HG03139 (cell line): Measurements from ENCODE around the gene PNPO.

Source experiments
- ATAC-seq: cut with Tn5 transposase; IDR thresholded peaks from one replicate; pipeline ENCODE4 v1.9.1; 2021; ENCODE audit not compliant: unreplicated experiment

Gene PNPO

DNA sequence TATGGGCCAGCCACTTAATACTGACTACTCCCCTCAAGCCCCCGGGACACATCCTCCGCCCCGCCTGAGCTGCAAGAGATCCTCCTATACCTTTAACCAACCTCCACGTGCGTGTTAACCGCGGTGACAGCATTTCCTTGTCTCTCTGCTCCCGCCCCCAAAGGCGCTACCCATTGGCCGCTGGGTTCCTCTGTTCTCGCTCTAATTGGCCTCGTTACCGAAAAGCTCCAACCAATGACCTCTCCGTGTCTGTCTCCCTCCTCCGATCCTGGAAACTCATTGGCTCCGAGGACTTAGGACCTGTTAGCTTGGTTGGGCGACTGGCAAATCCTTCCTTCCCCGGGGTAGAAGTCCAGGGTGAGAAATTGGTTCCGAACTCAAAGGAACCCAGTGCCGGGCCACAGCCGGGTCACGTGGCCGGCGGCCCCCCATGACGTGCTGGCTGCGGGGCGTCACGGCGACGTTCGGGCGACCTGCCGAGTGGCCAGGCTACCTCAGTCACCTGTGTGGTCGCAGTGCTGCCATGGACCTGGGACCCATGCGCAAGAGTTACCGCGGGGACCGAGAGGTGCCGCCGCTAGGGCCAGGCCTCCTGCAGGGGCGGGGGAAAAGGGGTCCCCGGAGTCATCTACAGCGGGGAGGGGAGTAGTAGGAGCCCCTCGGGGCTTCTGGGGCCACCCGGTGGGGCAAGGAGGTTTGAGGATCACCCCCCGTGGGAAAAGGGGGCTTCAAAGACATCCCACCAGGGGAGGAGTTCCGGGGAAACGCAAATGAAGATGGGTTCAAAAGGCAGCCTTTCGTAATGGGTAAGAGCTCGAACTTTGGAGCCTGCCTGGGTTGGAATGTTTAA lies at the start of gene PNPO:
TSS of gene PNPO (plus strand) at position 326 of the 850 bp plus-strand sequence. CDS start at position 431, 105 bp downstream.
- ATAC-seq = peak; percentile 83

DNA sequence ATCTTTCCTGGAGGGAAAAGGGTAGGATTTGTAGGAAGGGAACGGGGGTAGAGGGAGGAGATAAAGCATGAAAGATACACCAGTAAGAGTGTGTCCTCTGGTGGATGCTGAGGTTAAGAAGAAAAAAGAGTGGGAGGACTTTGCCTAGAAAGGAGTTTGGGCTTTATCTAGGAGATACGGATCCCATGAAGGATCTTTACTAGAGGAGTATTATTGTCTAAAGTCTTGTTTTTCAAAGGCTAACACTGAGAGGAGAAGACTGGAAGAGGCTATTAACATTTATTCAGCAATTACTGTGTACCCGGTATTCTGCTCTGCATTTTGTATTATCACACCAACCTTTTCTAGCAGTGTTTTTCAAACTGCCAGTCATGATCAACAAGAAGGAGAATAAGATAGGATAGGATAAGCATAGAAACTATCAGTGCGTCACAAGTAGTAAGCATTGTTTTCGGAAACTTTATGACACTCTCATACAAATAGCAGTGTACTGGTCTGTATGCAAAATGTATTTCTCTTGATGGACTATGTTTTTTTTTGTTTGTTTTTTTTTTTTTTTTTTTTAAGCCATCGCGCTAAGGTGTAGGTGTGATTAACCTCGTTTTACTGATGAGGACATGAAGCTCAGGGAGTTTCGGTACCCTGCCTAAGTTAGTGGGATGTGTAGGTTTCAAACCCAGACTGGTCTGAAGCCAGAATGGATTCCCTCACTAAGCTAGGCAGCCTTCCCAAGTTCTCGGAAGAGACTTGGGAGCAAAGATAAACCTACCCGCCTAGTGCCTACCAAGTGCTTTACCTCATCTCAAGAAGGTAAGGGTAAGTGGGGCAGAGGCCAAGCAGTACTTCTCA lies 46.6 kb upstream of the PNPO start:
- no peak for ATAC-seq

DNA sequence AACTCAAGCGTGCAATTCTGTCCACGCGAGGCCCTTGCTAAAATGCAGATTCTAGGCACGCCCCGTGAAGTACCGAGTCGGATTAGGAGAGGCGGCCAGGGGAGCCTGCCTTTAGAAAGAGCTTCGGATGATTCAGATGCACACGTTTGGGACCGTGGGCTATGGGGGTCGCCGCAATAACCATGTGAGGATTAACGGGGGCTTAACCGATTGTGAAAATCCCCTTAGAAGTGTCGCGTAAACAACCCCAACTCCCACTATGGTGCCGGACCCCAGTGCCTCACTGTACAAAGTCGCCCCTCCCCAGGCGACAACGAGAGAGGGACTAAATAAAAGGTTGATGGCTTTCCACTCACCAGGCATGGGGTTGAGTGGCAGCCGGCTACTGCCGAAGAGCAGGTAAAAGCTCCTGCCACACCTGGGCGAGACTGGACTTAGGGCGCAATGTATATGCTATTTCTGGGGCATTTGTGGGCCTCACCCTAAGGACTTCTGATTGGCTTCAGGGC lies 46.0 kb upstream of the PNPO start:
- no peak for ATAC-seq

DNA sequence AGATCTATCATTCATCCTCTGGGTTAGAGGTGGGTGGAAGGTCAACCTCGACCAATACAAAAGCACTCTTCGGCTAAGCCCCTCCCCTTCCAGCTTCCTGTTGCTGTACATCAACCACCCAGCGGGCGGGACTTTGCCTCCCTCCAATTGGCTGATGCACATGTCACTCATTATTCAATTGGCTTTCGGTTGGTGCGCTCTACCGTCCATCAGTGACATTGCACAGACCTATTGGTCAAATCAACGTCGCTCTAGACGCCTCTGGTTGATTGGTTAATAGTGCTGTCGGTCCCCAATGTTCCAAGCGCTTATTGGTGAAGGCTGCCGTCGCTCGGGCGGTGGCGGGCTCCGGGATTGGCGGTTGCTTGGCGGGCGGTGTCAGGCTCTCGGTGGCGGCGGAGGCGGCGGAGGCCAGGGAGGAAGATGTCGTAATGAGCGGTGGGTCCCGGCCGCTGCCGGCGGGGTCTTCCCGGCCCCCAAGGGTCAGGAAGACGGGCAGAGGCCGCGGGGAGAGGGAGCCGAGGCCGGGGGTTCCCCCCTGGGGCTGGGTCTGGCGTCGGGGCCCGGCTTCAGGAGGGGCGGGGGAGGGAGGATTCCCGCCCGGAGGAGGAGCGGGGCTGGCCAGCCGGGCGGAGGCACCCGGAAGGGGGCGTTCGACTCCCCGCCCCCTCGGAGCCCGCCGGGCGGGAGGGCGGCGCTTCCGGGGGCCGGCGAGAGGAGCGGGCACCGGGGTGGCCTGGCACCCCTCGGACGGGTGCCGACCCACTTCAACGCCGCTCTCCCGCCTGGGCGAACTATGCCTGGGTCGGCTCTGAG lies 45.3 kb upstream of the PNPO start, which contains the start of gene SP2:
TSS of gene SP2 (plus strand) at position 381 of the 816 bp plus-strand sequence. CDS start at position 432, 51 bp downstream.
- peak; percentile 87 for ATAC-seq

DNA sequence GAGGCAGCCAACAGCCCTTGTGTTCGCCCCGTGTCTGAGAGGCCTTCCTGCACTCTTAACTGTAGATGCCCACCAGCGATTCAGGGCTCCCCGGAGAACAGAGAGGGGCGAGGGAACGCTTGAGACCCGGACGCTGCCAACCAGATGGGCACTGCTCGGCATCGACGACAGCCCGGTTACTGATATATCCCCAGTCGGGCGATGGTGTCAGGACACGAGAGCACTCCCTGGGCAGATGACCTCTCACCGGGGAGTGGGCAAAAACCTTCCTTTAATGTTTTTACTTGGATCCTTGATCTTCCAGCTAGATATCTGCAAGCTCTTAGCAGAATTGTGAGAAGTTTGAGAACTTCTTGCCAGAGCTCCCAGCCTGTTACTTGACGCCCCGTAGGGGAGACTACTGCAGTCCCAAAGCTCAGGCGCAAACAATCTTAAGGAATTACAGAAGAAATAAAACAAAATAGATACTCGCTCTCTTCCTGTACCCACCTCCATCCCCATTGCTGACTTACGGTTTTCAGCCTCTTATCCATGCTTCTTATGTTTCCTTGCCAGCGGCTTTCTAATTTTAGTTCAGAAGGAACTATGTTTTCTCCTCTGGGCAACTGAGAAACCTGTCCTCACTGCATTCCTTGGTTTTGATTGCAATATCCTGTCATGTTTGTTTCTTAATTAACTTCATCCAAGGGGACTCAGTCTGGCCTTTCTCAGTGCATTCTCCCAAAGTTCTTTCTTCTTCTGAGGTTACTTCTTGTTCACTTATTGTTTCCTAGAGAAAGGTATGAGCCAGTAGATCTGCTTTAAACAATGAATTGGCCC lies 44.5 kb upstream of the PNPO start:
- no peak for ATAC-seq

DNA sequence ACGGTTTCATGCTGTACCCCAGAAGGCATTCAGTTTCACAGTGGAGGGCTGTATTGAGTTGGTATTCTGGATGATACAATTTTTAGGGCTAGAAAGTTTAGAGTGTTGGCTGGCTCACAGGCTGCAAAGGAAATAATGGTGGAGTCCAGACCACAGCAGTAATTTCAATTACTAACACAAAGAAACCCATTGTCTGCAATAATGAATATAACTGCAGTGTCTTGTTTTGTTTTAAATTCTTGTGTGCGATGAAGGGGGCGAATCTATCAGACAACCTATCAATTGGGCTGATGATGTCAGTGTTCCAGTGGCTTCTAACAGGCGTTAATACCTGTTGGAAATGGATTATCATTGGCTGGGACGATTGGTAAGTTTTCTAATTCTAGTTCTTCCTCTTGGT lies 43.8 kb upstream of the PNPO start:
- ATAC-seq = no peak

DNA sequence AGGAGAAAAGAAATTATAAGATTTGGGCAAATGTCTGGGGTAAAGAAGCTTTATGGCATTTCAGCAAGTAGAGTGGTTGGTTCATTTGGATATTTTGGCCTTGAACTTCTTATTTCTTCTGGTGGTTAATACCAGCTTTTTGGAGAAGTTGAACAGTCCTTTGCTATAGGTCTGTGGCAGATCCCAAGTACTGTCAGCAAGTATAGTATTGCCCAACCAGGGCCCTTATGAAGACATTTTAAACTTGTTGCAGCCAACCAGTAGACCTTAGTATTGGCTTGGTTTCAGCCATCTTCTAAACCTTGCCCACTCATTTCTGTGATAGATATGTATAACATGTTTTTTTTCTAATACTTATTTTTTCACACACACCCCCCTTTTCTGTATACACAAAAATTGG lies 43.1 kb upstream of the PNPO start:
- ATAC-seq = no peak

DNA sequence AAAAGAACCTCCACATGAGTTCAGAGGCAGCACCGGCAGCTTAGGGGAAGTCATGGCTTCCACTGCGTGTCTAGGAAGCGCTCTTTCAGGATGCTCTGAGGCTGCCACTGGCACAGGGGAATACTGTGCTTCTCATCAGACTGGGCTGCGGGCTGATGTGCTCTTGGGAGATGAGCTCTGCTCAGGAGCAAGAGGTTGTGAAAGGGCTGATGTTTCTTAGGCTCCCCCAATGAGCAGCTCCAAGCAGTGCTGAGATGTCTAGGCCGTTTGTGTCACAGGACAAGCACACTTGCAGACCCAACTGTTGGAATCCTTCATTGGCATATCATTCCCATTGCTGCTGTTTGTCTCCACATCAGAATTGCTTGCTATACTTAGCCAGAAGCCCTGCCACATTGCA lies 41.7 kb upstream of the PNPO start:
- ATAC-seq = no peak

DNA sequence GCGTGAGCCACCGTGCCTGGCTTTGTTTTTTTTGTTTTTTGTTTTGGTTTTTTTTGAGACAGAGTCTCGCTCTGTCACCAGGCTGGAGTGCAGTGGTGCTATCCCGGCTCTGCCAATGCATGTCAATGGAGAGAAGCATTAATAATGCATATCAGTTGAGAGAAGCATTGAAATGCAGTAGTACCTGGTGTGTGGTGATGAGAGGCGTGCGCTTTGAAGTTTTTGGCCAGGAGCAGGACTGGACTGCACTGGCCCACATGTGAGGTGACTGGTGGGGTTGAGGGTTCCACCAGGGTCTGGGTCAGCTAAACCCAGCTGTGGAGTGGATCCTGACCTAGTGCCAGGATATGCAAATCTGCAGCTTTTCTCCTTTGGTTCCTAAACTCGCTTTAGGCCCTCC lies 39.9 kb upstream of the PNPO start:
- ATAC-seq = no peak

DNA sequence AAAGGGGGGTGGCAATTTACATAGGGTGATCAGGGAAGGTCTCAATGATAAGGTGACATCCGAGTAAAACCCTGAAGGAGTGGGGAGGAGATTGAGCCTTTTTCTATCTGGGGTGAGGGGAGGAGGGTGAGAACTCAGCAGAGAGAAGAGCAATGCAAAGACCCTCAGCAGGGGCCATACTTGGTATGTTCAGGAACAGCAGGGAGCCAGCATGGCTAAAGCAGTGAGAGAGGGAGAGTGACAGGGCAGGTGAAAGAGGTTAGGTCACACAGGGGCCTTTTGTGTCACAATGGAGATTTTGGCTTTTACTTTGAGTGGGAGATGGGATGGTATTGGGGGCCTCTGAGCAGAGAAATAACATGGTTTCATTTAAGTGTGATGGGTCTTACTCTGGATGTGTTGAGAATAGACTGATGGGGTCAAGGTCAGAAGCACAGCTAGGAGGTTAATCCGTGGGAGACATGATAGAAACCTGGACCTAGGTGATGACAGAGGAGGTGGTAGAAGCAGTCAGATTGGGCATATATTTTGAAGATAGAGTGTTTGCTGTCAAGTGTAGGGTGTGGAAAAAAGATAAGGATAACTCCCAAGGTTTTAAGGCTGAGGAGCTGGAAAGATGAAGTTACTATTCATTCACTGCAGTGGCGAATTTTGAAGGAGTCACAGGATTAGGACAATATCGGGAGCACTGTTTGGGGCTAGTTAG lies 39.2 kb upstream of the PNPO start:
- ATAC-seq = no peak

DNA sequence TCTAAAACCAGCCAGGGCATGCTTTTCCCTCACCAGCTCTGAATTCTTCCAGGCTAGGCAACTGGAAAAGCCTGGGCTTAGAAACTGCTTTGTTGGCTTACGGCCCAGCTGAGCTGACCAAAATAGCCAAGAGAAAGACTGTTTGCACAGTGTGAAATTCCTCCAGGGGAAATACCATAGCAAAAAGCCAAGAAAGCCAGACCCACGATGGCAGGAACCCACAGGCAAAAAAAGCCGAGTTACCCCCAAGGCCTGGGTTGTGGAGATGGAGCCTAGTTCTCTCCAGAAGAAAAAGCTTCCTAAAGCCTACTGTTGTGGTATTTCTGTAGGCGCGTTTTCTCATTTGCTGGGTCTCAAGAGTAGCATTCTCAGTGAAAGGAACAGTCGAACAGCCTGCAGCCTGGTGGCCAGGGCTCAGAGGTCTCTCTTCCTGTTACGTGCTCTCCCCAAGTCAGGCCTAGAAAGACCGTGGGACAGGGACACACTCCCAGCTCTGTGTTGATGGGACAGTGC lies 36.1 kb upstream of the PNPO start:
- no peak for ATAC-seq

DNA sequence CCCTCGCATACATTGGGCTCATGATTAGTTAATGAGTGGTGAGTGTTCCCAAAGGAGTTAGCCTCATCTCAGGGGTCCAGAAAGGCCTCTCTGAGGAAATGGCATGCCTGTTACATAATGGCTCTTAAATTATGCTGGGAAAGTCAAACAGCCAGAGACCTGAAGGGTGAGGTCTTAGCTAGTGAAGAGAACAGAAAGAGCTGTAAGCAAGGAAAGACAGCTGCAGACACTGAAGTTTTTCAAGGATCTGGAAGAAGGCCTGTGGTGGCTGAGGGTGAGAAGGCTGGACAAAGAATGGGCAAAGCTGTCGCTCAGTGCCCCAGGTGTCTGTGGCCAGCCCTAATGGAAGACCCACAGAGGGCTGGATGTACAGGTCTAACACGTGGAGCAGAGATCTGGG lies 34.9 kb upstream of the PNPO start:
- no peak for ATAC-seq

DNA sequence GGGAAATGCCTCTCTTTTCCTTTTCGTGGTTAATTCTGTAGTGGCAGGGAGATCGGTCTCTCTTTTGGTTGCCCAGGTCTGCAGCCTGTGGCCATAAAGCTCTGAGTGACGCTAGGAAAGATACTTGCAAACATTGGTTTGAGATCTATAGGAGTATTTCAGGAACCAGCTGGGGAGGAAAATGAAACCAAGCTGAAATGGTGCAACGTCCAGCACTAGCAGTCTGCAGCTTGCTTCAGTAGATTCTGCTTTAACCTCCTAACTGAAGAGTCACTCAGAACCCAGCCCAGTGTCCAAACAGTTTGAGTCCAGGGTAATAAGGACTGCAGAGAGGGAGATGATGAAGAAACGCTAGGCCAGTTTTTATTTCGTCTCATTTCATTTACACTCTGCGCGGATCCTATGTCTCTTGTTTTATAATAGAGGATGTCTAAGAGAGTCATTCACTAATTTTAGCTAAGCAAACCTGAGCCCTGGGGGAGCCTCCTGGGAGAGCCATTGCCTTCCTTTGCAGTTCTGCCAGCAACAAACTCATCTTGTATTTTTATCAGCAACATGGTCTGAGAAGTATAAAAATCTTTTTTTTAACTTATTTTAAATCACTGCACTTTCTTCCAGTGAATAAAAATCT lies 33.3 kb upstream of the PNPO start:
- no peak for ATAC-seq

DNA sequence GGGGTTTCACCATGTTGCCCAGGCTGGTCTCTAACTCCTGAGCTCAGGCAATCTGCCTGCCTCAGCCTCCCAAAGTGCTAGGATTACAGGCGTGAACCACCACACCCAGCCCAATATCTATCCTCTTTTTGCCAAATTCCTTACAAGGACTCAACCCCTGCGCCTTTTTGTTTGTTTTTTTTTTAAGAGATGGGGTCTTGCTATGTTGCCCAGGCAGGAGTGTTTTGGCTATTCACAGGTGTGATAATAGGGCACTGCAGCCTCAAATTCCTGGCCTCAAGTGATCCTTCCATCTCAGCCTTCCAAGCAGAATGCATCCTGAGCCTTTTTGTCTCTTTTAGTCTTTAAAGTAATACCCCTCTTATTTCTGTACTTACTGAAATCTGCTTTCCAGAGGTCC lies 28.3 kb upstream of the PNPO start:
- no peak for ATAC-seq

DNA sequence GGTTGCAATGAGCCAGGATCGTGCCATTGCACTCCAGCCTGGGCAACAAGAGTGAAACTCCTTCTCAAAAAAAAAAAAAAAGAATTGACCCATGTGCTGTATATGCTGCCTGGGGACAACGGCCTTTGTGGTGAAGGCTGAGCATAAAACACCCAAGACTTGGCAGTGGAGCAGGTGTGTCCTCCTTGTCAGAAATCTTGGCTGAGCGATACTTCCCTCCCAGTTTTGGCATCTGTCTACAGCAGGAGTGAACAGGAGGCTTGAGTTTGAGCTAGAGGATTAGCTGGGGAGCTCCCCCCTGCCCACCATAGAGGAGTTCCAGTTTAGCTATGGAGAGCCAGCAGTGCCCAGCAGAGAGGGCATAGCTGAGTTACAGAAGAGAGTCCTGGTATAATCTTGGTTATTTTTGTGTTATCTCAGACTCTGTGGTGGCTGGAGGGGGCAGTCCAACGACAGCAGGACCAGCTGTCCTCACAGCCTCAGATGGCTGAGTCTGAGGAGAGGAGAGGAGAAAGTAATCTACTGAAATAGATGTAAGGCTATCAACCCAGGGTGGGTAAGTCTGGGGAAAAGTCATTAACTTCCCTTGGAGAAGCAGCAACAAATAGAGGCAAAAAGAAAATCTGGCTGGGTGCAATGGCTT lies 26.9 kb upstream of the PNPO start:
- ATAC-seq = no peak

DNA sequence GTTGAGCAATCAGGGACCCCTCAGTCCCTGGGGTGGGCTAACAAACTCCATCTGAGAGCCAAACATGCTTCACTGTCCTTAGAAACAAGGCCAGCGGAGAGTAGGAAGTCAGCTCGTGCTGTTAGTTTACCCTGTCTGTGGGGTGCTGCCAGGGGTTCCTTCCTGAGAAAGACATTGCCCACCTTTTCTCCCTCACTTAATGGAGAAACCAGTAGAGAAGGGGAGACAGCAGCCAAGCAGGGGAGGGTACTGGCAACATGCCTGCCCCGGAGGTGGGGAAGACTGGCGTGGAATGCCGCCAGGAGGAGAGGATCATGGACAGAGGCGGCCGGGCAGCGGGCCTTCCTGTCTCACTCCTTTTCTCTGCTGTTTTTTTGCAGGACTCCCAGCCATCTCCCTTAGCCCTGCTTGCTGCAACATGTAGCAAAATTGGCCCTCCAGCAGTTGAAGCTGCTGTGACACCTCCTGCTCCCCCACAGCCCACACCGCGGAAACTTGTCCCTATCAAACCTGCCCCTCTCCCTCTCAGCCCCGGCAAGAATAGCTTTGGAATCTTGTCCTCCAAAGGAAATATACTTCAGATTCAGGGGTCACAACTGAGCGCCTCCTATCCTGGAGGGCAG lies 25.5 kb upstream of the PNPO start:
- no peak for ATAC-seq

DNA sequence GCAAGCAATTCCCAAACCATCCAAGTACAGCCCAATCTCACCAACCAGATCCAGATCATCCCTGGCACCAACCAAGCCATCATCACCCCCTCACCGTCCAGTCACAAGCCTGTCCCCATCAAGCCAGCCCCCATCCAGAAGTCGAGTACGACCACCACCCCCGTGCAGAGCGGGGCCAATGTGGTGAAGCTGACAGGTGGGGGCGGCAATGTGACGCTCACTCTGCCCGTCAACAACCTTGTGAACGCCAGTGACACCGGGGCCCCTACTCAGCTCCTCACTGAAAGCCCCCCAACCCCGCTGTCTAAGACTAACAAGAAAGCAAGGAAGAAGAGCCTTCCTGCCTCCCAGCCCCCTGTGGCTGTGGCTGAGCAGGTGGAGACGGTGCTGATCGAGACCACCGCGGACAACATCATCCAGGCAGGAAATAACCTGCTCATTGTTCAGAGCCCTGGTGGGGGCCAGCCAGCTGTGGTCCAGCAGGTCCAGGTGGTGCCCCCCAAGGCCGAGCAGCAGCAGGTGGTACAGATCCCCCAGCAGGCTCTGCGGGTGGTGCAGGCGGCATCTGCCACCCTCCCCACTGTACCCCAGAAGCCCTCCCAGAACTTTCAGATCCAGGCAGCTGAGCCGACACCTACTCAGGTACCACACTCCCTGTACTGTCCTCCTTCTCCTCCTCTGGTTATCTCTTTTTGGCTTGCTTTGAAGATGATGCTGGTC lies 24.7 kb upstream of the PNPO start:
- ATAC-seq = no peak
